SK-N-MC (cell line): ENCODE measurements around the gene AFF3.

Experiments used
- EZH2 ChIP-seq: fragments of 200-600 bp; sonication (generic); IDR thresholded peaks from one replicate; pipeline ENCODE4 v1.6.1; 2017; ENCODE audit warnings: antibody characterized with exemption
- POLR2AphosphoS5 ChIP-seq: IDR thresholded peaks from 2 replicates; pipeline ENCODE4 v1.6.1; 2012; ENCODE audit warnings: mild to moderate bottlenecking, low read depth, low read length, borderline replicate concordance

DNA sequence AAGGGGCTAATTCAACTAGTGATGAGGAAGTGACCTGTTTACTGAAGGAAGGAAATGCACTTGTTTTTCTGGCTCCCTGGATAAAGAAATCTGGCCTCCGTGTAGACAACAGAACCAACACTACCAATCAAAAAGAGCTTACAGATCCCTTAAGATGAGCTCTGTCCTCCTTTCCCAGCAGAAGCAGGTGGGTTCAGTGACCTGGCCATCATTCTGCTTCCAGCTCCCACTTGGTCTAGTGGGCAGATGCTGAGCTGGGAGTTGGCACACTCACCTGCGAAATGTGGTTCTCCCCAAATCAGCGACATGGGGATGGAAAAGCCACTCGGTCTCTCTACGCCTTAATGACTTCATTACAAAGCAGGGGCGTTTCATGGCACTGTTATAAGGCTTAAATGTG is 132.6 kb downstream of the AFF3 start:
- TF ChIP-seq EZH2, result no peak
- no peak for TF ChIP-seq POLR2AphosphoS5
